Measurements from ENCODE around the gene GPC6.
"Not testable (repeated sequence)": the region's sequence is repeated elsewhere in the genome, so short reads cannot be mapped to it uniquely, and the experiment has no call there.

DNA sequence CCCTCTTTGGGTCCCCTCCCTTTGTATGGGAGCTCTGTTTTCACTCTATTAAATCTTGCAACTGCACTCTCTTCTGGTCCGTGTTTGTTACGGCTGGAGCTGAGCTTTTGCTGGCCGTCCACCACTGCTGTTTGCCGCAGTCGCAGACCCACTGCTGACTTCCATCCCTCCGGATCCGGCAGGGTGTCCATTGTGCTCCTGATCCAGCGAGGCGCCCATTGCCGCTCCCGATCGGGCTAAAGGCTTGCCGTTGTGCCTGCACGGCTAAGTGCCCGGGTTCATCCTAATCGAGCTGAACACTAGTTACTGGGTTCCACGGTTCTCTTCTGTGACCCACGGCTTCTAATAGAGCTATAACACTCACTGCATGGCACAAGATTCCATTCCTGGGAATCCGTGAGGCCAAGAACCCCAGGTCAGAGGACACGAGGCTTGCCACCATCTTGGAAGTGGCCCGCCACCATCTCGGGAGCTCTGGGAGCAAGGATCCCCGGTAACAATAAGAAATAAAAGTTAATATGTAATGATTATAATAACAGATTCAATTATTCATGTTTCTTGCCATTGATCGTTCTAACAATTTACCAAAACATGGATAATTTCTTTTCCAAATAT lies 19.7 kb upstream of the GPC6 start:
- TF ChIP-seq EP300 (IDR thresholded peaks at IDR 0.05): not testable (repeated sequence)
- TF ChIP-seq, protein P1, sequence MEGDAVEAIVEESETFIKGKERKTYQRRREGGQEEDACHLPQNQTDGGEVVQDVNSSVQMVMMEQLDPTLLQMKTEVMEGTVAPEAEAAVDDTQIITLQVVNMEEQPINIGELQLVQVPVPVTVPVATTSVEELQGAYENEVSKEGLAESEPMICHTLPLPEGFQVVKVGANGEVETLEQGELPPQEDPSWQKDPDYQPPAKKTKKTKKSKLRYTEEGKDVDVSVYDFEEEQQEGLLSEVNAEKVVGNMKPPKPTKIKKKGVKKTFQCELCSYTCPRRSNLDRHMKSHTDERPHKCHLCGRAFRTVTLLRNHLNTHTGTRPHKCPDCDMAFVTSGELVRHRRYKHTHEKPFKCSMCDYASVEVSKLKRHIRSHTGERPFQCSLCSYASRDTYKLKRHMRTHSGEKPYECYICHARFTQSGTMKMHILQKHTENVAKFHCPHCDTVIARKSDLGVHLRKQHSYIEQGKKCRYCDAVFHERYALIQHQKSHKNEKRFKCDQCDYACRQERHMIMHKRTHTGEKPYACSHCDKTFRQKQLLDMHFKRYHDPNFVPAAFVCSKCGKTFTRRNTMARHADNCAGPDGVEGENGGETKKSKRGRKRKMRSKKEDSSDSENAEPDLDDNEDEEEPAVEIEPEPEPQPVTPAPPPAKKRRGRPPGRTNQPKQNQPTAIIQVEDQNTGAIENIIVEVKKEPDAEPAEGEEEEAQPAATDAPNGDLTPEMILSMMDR (IDR thresholded peaks at IDR 0.05): not testable (repeated sequence)

Measured in suprapubic skin (tissue), 3 donors.